Right lobe of liver (tissue), 6 donors: Measurements from ENCODE around the gene CKS2. TPM values are rescaled to one million over a fixed set of nuclear protein-coding genes. Genes with fewer than 3 reads are reported as not detected.
A peak's percentile ranks its signal among the peaks of the same experiment; 100 is the strongest.
"Not testable (repeated sequence)": the region's sequence is repeated elsewhere in the genome, so short reads cannot be mapped to it uniquely, and the experiment has no call there.

Experiments
- ATAC-seq, 4 donors: fragments of 200-7000 bp; cut with Tn5 transposase; one replicate each; pipeline ENCODE4 v1.9.1; 2020; ENCODE audit warnings: mild to moderate bottlenecking in 4 of 4, moderate library complexity in 4 of 4
- DNase-seq, 3 donors: peaks; one replicate each; pipeline ENCODE4 v3.0.0-alpha.2; 2020
- H3K27ac ChIP-seq, 3 donors: fragments of 200-600 bp; one replicate each; pipeline ENCODE4 v1.8.0; 2022
- H3K27me3 ChIP-seq, 2 donors: fragments of 200-600 bp; one replicate each; pipeline ENCODE4 v1.8.0; 2022
- H3K36me3 ChIP-seq, 4 donors: fragments of 200-600 bp; sonication (generic) in 1 of 4; one replicate each; pipeline versions ENCODE4 v1.5.1 to v1.8.0; 2017 to 2022; ENCODE audit warnings: control low read depth in 1 of 4
- H3K4me1 ChIP-seq, 4 donors: fragments of 200-600 bp; sonication (generic) in 1 of 4; one replicate each; pipeline versions ENCODE4 v1.5.1 to v1.8.0; 2017 to 2022; ENCODE audit warnings: control low read depth in 1 of 4
- H3K4me3 ChIP-seq, 3 donors: fragments of 200-600 bp; one replicate each; pipeline ENCODE4 v1.8.0; 2022
- H3K9me3 ChIP-seq, 4 donors: fragments of 200-600 bp; sonication (generic) in 1 of 4; one replicate each; pipeline versions ENCODE4 v1.5.1 to v1.8.0; 2017 to 2022; ENCODE audit warnings: control low read depth in 1 of 4
- CTCF ChIP-seq, 4 donors: fragments of 200-600 bp in 3 of 4; fragments of 450-650 bp in 1 of 4; IDR thresholded peaks; one replicate each; pipeline versions ENCODE4 v1.5.1 to v1.8.0; 2016 to 2022; ENCODE audit warnings: antibody characterized with exemption in 4 of 4, mild to moderate bottlenecking in 2 of 4
- POLR2A ChIP-seq: fragments of 450-650 bp; IDR thresholded peaks from one replicate; pipeline ENCODE4 v1.6.1; 2017; ENCODE audit warnings: antibody characterized with exemption, mild to moderate bottlenecking
- WGBS: methylation state at CpG from one replicate; pipeline ENCODE4 v1.1.6; 2018; ENCODE audit warnings: low coverage, low lambda C conversion rate; ENCODE audit not compliant: insufficient coverage; ENCODE audit errors: missing lambda C conversion rate; 5-methylcytosine and 5-hydroxymethylcytosine counted together
- intact Hi-C, 2 donors: fragments of 100-400 bp; cut with DNase I; formaldehyde crosslinking; loops; one replicate each; pipeline versions ENCODE4 v1.11.2 to v1.14.1; 2022
- total RNA-seq, 6 experiments: library from RNA; depleted of rRNA in 2 of 6; stranded (reverse); fragments of >200 nt in 2 of 6; fragmentation: NEBNext Ultra II Directional in 3 of 6; extraction: Animal tissue kit (Norgen Biotek cat#: 25700) in 3 of 6; gene quantifications; one replicate each; pipeline versions ENCODE4 v1.1.0 to v1.2.4, GENCODE V29; 2016 to 2023
- donor health status: DM: no; HTN: yes; CAD: no.
- donor health status: DM: no; HTN: no; CAD: no.
- donor health status: DM: no; HTN: no; CAD: no.
- donor health status: DM: no; HTN: yes; CAD: no.
- donor health status: DM: no; HTN: yes; CAD: no.

CKS2 gene
- total RNA-seq, 6 experiments from 2014 or later: 4.4 to 27.2 (median 9.1) TPM

- Histone ChIP-seq H3K27ac (no peak overlapping the region), H3K4me1 (no peaks in the 10 kb centered on the region), H3K9me3 (no peaks in the 10 kb centered on the region), H3K36me3 (no peaks in the 10 kb centered on the region), H3K4me3 (no peak overlapping the region), H3K27me3 (no peaks in the 10 kb centered on the region)
- ATAC-seq: peak; percentile 85 to 98 (median 90)
- intact Hi-C loops: no loop called here
- no peak for DNase-seq
- TF ChIP-seq POLR2A: no peak
- no peak for TF ChIP-seq CTCF (IDR thresholded peaks at IDR 0.05)
Observed at GRCh38 chr9:89277454-89277853, 33.5 kb upstream of the CKS2 start.

GRCh38 chr9:89278551-89278950, 32.4 kb upstream of the CKS2 start:
- Histone ChIP-seq H3K4me1 (no peaks in the 10 kb centered on the region), H3K9me3 (no peaks in the 10 kb centered on the region), H3K36me3 (no peaks in the 10 kb centered on the region), H3K27ac (no peak overlapping the region), H3K27me3 (no peaks in the 10 kb centered on the region), H3K4me3 (no peak overlapping the region)
- no peak for TF ChIP-seq POLR2A
- TF ChIP-seq CTCF (IDR thresholded peaks at IDR 0.05): no peak
- intact Hi-C loops: no loop called here
- peak in 1 of 4 donors; percentile 21 for ATAC-seq
- DNase-seq: no peak
- no CpG with 5 or more reads among the region's 2 CpGs for WGBS

- 72% methylated on average over 5 of the region's 5 CpGs for WGBS
- Histone ChIP-seq H3K9me3 (no peaks in the 10 kb centered on the region), H3K36me3 (no peaks in the 10 kb centered on the region), H3K4me3 (no peak overlapping the region), H3K27ac (no peak overlapping the region), H3K27me3 (no peaks in the 10 kb centered on the region), H3K4me1 (no peaks in the 10 kb centered on the region)
- intact Hi-C loops: no loop called here
- DNase-seq (no peak), ATAC-seq (peak; percentile 76 to 87 (median 80))
- TF ChIP-seq CTCF (IDR thresholded peaks at IDR 0.05) (peak; percentile 55 to 73 (median 66)), POLR2A (no peak)
Observed at GRCh38 chr9:89278997-89279739, 31.8 kb upstream of the CKS2 start.

GRCh38 chr9:89281106-89281505, 29.9 kb upstream of the CKS2 start:
- WGBS: 80% methylated on average over 2 of the region's 2 CpGs
- Histone ChIP-seq H3K4me1 (no peaks in the 10 kb centered on the region), H3K4me3 (no peak overlapping the region), H3K36me3 (no peaks in the 10 kb centered on the region), H3K27me3 (no peaks in the 10 kb centered on the region), H3K27ac (no peak overlapping the region), H3K9me3 (no peaks in the 10 kb centered on the region)
- ATAC-seq (no peak), DNase-seq (no peak)
- intact Hi-C loops: no loop called here
- TF ChIP-seq POLR2A: no peak
- TF ChIP-seq CTCF (IDR thresholded peaks at IDR 0.05): no peak

- H3K27me3 ChIP-seq, H3K27ac ChIP-seq, H3K9me3 ChIP-seq, intact Hi-C loops, H3K4me1 ChIP-seq, H3K36me3 ChIP-seq: not testable (repeated sequence)
- 83% methylated on average over 1 of the region's 42 CpGs for WGBS
- ATAC-seq (peak in 1 of 4 donors; percentile 36), DNase-seq (peak in 1 of 3 donors; percentile 21)
- H3K4me3 ChIP-seq: peak overlapping the region in 1 of 3 donors; percentile 32
Observed at GRCh38 chr9:89282248-89282968, 28.6 kb upstream of the CKS2 start.
